Measurements from ENCODE around the gene UCN3.

Gene UCN3

DNA sequence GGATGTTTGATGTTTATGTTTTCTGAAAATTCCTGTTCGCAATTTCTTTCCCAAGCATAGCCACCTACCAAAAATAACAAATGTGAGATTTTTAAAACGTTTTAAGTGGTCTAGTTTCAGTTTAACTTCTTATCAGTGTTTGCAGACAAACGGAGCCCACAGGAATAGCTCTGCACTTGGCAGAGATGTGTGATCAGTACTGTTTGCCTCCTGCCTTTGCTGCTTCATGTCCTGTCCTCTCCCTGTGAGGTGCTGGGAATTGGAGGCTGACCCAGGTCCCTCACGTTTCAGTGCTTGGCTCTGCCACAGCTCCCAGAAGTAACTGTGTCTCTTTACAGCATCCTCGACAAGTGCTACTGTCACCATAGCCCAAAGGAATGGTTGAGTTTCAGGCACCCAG is 1.2 kb downstream of the UCN3 start:
- in situ Hi-C loops (cut with MboI; ENCODE audit: low sequenced_read_pairs), result no loop called here

GRCh38 chr10:5369362-5370158 is 4.8 kb downstream of the UCN3 start:
- in situ Hi-C loops (cut with MboI; ENCODE audit: low sequenced_read_pairs), result no loop called here

- in situ Hi-C loops (cut with MboI; ENCODE audit: low sequenced_read_pairs), result no loop called here
Observed at GRCh38 chr10:5370493-5371352, 6.0 kb downstream of the UCN3 start.

DNA sequence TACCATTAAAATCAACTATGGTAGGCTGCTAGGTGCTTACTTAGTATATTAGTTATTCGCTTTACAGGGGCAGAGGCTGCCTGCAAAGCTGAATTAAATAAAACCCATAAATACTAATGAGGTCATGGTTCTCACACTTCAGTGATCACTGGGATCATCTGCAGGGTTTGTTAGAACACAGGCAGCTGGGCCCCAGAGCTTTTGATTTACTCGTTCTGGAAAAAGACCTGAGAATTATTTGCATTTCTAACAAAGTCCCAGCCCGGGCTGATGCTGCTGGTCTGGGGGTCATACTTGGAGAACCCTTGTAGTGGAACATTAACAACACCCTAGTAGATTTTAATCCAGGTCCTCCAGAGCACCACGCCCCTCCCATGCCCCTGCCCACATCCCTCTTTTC is 8.5 kb downstream of the UCN3 start:
- in situ Hi-C loops (cut with MboI; ENCODE audit: low sequenced_read_pairs), result no loop called here

DNA sequence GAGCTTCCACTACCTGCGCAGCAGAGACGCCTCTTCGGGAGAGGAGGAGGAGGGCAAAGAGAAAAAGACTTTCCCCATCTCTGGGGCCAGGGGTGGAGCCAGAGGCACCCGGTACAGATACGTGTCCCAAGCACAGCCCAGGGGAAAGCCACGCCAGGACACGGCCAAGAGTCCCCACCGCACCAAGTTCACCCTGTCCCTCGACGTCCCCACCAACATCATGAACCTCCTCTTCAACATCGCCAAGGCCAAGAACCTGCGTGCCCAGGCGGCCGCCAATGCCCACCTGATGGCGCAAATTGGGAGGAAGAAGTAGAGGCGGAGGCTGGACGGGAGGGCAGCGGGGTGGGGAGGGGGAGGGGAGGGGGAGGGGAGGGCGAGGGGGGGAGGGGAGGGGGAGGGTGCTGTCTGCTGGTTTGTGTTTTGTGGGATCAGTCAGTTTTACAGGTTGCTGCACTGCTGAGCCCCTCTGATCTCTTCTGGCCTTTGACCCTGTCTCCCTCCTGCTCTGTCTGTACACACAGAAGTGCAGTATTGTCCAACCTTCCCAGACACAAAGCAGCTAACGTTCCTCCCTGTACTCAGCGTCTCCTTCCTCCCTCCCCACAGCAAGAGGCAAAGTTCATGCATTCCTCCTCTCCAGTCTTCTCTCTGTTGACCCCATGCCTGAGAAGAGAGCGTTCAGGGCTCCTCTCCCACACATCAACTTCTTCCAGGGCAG is 9.3 kb downstream of the UCN3 start:
- in situ Hi-C loops (cut with MboI; ENCODE audit: low sequenced_read_pairs), result no loop called here

GRCh38 chr10:5376450-5376849 is 11.7 kb downstream of the UCN3 start:
- in situ Hi-C loops (cut with MboI; ENCODE audit: low sequenced_read_pairs), result loop anchor here (25.0 kb wide), 1 partner anchor 539 kb away; the partner anchor contains the start of gene AKR1E2

DNA sequence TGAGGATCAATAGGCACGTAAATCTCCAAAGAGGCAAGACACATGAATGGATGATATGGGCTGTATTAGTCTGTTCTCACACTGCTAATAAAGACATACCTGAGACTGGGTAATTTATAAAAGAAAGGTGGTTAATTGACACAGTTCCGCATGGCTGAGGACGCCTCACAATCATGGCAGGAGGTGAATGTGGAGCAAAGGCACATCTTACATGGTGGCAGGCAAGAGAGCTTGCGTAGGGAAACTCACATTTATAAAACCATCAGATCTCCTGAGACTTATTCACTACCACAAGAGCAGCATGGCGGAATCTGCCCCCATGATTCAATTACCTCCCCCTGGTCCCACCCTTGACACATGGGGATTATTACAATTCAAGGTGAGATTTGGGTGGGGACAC is 14.4 kb downstream of the UCN3 start:
- in situ Hi-C loops (cut with MboI; ENCODE audit: low sequenced_read_pairs), result loop anchor here (25.0 kb wide), 1 partner anchor 542 kb away; the partner anchor contains the start of gene AKR1E2

- in situ Hi-C loops (cut with MboI; ENCODE audit: low sequenced_read_pairs), result loop anchor here (25.0 kb wide), 1 partner anchor 543 kb away; the partner anchor contains the start of gene AKR1E2
Observed at GRCh38 chr10:5380395-5380794, 15.6 kb downstream of the UCN3 start.

- in situ Hi-C loops (cut with MboI; ENCODE audit: low sequenced_read_pairs), result loop anchor here (25.0 kb wide), 1 partner anchor 544 kb away; the partner anchor contains the start of gene AKR1E2
Observed at GRCh38 chr10:5381187-5381586, 16.4 kb downstream of the UCN3 start.

GRCh38 chr10:5385224-5385623 is 20.5 kb downstream of the UCN3 start:
- in situ Hi-C loops (cut with MboI; ENCODE audit: low sequenced_read_pairs), result loop anchor here (25.0 kb wide), 1 partner anchor 548 kb away; the partner anchor contains the start of gene AKR1E2

GRCh38 chr10:5387169-5387568 is 22.4 kb downstream of the UCN3 start:
- in situ Hi-C loops (cut with MboI; ENCODE audit: low sequenced_read_pairs), result loop anchor here (25.0 kb wide), 1 partner anchor 550 kb away; the partner anchor contains the start of gene AKR1E2

DNA sequence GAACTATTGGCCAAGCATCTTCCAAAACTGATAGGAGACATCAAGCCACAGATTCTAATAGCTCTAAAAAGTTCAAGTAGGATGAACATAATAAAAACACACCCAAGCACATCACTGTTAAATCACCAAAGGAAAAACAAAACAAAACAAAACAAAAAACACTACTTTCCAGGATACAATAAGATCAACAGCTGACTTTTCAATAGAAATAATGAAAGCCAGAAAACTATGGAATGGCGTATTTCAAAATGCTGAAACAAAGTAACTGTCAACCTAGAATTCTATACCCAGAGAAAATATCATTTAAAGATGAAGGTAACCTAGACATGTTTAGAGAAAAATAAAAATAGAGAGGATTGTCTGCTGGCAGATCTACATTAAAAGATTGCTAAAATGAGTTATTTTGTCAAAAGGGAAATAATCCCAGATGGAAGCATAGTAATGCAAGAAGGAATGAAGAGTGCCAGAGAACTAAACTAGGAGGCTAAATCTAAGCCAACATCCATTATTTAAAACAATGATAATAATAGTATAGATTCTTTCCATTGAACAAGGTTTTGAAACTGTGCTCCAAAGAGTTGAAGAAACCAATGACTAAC is 25.9 kb downstream of the UCN3 start:
- in situ Hi-C loops (cut with MboI; ENCODE audit: low sequenced_read_pairs), result loop anchor here (25.0 kb wide), 1 partner anchor 553 kb away; the partner anchor contains the start of gene AKR1E2

- in situ Hi-C loops (cut with MboI; ENCODE audit: low sequenced_read_pairs), result loop anchor here (25.0 kb wide), 1 partner anchor 554 kb away; the partner anchor contains the start of gene AKR1E2
Observed at GRCh38 chr10:5391790-5392189, 27.0 kb downstream of the UCN3 start.

GRCh38 chr10:5393529-5393928 is 28.8 kb downstream of the UCN3 start:
- in situ Hi-C loops (cut with MboI; ENCODE audit: low sequenced_read_pairs), result loop anchor here (25.0 kb wide), 1 partner anchor 556 kb away; the partner anchor contains the start of gene AKR1E2

DNA sequence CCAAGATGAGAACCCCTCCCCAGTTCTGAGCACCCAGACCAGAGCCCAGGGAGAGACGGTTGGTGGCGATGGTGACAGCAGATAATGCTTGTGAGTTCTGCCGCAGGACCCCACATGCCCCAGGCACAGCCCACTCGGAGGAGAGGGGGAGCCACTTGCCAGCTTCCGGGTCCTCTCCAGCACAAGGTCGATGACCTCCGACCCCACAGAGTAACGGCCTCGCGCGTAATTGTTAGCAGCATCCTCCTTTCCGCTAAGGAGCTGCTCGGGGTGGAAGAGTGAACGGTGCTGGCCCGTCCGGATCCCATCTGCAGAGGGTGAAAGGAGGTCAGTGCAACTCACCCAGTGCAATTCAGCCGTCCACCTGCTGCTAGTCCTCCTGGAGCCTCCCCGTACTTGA is 30.4 kb downstream of the UCN3 start:
- in situ Hi-C loops (cut with MboI; ENCODE audit: low sequenced_read_pairs), result loop anchor here (25.0 kb wide), 1 partner anchor 558 kb away; the partner anchor contains the start of gene AKR1E2

DNA sequence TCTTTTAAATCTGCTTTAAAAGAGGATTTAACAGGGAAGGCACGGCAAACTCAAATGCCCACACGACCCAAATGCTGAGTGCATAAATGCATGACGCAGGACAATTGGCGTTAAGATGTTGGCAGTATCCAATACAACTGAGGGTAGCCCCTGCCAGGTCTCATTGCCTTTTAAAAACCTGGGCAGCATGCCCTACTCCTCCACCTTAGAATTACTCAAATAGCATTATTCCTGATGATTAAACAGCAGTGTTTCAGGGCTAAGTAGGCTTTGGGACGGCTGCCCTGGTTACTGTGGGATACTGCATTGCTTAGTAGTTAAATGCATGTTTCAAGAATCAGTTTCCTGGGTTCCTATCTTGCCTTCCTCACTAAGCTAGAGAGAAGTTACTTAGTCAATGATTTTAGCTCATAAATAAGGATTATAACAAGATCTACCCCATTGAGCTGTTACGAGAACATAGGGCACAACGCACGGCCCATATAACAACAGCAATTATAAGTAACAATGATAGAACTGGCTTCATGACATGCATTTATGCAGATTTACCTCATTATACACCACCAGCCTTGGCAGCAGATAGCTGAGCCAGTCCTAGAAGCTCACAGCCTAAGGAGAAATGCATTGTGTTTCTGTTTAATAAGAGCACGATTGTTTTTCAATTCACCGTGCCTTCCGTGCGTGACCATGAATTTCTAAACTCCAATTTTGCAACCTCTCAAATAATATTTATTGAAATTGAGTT is 32.0 kb downstream of the UCN3 start:
- in situ Hi-C loops (cut with MboI; ENCODE audit: low sequenced_read_pairs), result loop anchor here (25.0 kb wide), 1 partner anchor 559 kb away; the partner anchor contains the start of gene AKR1E2

- in situ Hi-C loops (cut with MboI; ENCODE audit: low sequenced_read_pairs), result loop anchor here (25.0 kb wide), 1 partner anchor 562 kb away; the partner anchor contains the start of gene AKR1E2
Observed at GRCh38 chr10:5399332-5399731, 34.6 kb downstream of the UCN3 start.

- in situ Hi-C loops (cut with MboI; ENCODE audit: low sequenced_read_pairs), result no loop called here
Observed at GRCh38 chr10:5400468-5401240, 35.9 kb downstream of the UCN3 start.
